SK-N-SH (cell line): ENCODE results near the gene GALNT1. TPM values are rescaled to one million over a fixed set of nuclear protein-coding genes. Genes with fewer than 3 reads are reported as not detected.

ENCODE experiments used
- CTCF ChIA-PET: fragments of 300-600, 350-600 bp; formaldehyde crosslinking; extraction: SDS; loops from one replicate; lab custom pipeline; 2021; lab: Yijun Ruan, JAX
- POLR2A ChIA-PET: fragments of 350-600 bp; sonication (Branson Sonifier 250); formaldehyde crosslinking; extraction: SDS; loops from one replicate; lab custom pipeline; 2020; ENCODE audit warnings: antibody characterized with exemption, inconsistent platforms; lab: Yijun Ruan, JAX
- DNase-seq: peaks from one replicate; pipeline ENCODE4 v3.0.0; 2012
- H2AFZ ChIP-seq: fragments of 200-600 bp; sonication (generic); 2 replicates; pipeline ENCODE4 v1.8.1; 2016; ENCODE audit warnings: antibody characterized with exemption, mild to moderate bottlenecking, low read depth
- H3F3A ChIP-seq: fragments of 200-600 bp; sonication (generic); replicated peaks from 2 replicates; pipeline ENCODE3; 2016; ENCODE audit warnings: antibody characterized with exemption, mild to moderate bottlenecking; ENCODE audit not compliant: insufficient read depth
- H3K27ac ChIP-seq, 2 experiments: fragments of 200-500 bp in 1 of 2; fragments of 200-600 bp in 1 of 2; sonication (Bioruptor generic) in 1 of 2; sonication (generic), shearing (Covaris generic) in 1 of 2; 2 replicates each; pipeline versions ENCODE4 v1.5.1 to v1.6.1; 2014 to 2016; ENCODE audit warnings: low read depth in 2 of 2, inconsistent platforms in 1 of 2, low read length in 1 of 2, mild to moderate bottlenecking in 1 of 2, mixed read lengths in 1 of 2
- H3K27me3 ChIP-seq: fragments of 200-600 bp; sonication (generic), shearing (Covaris generic); 2 replicates; pipeline ENCODE4 v1.6.1; 2016; ENCODE audit warnings: mixed run types; ENCODE audit not compliant: insufficient read depth
- H3K36me3 ChIP-seq, 2 experiments: fragments of 200-500 bp in 1 of 2; fragments of 200-600 bp in 1 of 2; sonication (Bioruptor generic) in 1 of 2; sonication (generic) in 1 of 2; replicated peaks in 1 of 2; 2 replicates each; pipeline versions ENCODE3 to v1.5.1; 2014 to 2016; ENCODE audit warnings: low read length in 1 of 2, mild to moderate bottlenecking in 1 of 2; ENCODE audit not compliant: insufficient read depth in 2 of 2, control insufficient read depth in 1 of 2
- H3K4me1 ChIP-seq, 2 experiments: fragments of 200-500 bp in 1 of 2; fragments of 200-600 bp in 1 of 2; sonication (Bioruptor generic) in 1 of 2; sonication (generic), shearing (Covaris generic) in 1 of 2; 2 replicates each; pipeline versions ENCODE4 v1.5.1 to v1.6.1; 2014 to 2016; ENCODE audit warnings: low read depth in 1 of 2, low read length in 1 of 2, mixed run types in 1 of 2; ENCODE audit not compliant: insufficient read depth in 2 of 2, control insufficient read depth in 1 of 2
- H3K4me2 ChIP-seq: fragments of 200-600 bp; sonication (generic), shearing (Covaris generic); 2 replicates; pipeline ENCODE4 v1.6.1; 2017; ENCODE audit warnings: mixed run types
- H3K4me3 ChIP-seq, 2 experiments: fragments of 200-500 bp in 1 of 2; fragments of 200-600 bp in 1 of 2; sonication (Bioruptor generic) in 1 of 2; sonication (generic), shearing (Covaris generic) in 1 of 2; 2 replicates each; pipeline versions ENCODE4 v1.5.1 to v1.8.1; 2014 to 2016; ENCODE audit warnings: low read depth in 2 of 2, inconsistent platforms in 1 of 2, low read length in 1 of 2, mild to moderate bottlenecking in 1 of 2, mixed read lengths in 1 of 2, moderate library complexity in 1 of 2
- H3K79me2 ChIP-seq: fragments of 200-600 bp; sonication (generic); 2 replicates; pipeline ENCODE4 v1.8.1; 2017; ENCODE audit warnings: mild to moderate bottlenecking; ENCODE audit not compliant: insufficient read depth
- H3K9ac ChIP-seq: fragments of 200-600 bp; sonication (generic); 2 replicates; pipeline ENCODE4 v1.6.1; 2017; ENCODE audit warnings: mixed run types
- H3K9me2 ChIP-seq: fragments of 200-600 bp; sonication (generic); 2 replicates; pipeline ENCODE4 v1.6.1; 2017; ENCODE audit warnings: mixed run types
- H3K9me3 ChIP-seq: fragments of 200-600 bp; sonication (generic); 2 replicates; pipeline ENCODE4 v1.6.1; 2017; ENCODE audit warnings: mixed run types, mild to moderate bottlenecking, moderate library complexity
- H4K20me1 ChIP-seq: fragments of 200-600 bp; sonication (generic); 2 replicates; pipeline ENCODE4 v1.6.1; 2017; ENCODE audit warnings: mild to moderate bottlenecking, mixed run types; ENCODE audit not compliant: insufficient read depth
- CHD2 ChIP-seq: fragments of 150-350 bp; IDR thresholded peaks from 2 replicates; pipeline ENCODE4 v1.6.1; 2018; ENCODE audit warnings: low read length; ENCODE audit not compliant: partially characterized antibody
- CTCF ChIP-seq: fragments of 200-600 bp; sonication (generic); IDR thresholded peaks from 2 replicates; pipeline ENCODE4 v1.6.1; 2017; ENCODE audit warnings: antibody characterized with exemption, mild to moderate bottlenecking, moderate library complexity
- EP300 ChIP-seq, 2 experiments: IDR thresholded peaks; 2 replicates each; pipeline versions ENCODE4 v1.4.0 to v1.6.1; 2012; ENCODE audit warnings: borderline replicate concordance in 1 of 2, low read depth in 1 of 2, low read length in 1 of 2
- FOXJ3 ChIP-seq: sonication (generic); formaldehyde crosslinking; IDR thresholded peaks from 2 replicates; pipeline ENCODE4 v1.5.1; 2020; ENCODE audit warnings: mild to moderate bottlenecking, missing genetic modification reagents
- GABPA ChIP-seq: IDR thresholded peaks from 2 replicates; pipeline ENCODE4 v1.4.0; 2012; ENCODE audit warnings: low read depth, mild to moderate bottlenecking
- GATA2 ChIP-seq: sonication (generic); formaldehyde crosslinking; IDR thresholded peaks from 2 replicates; pipeline ENCODE4 v1.5.0; 2020; ENCODE audit warnings: mild to moderate bottlenecking, missing genetic modification reagents
- MAX ChIP-seq: IDR thresholded peaks from 2 replicates; pipeline ENCODE4 v1.4.0; 2012; ENCODE audit warnings: low read depth
- MXI1 ChIP-seq: IDR thresholded peaks from 2 replicates; pipeline ENCODE4 v1.6.1; 2012; ENCODE audit warnings: mild to moderate bottlenecking, low read depth, low read length, improper control_type of control experiment
- NRF1 ChIP-seq: IDR thresholded peaks from 2 replicates; pipeline ENCODE4 v1.6.1; 2012; ENCODE audit warnings: low read depth, mild to moderate bottlenecking, low read length
- PBX3 ChIP-seq: IDR thresholded peaks from 2 replicates; pipeline ENCODE4; 2012
- POLR2AphosphoS5 ChIP-seq: IDR thresholded peaks from 2 replicates; pipeline ENCODE4 v1.6.1; 2012; ENCODE audit warnings: low read depth, low read length
- RCOR1 ChIP-seq: fragments of 150-350 bp; IDR thresholded peaks from 2 replicates; pipeline ENCODE4 v1.6.1; 2017; ENCODE audit warnings: antibody characterized with exemption, low read length
- REST ChIP-seq: IDR thresholded peaks from 2 replicates; pipeline ENCODE4 v1.6.1; 2012; ENCODE audit warnings: mild to moderate bottlenecking, low read depth, low read length, moderate library complexity
- RFX5 ChIP-seq: IDR thresholded peaks from 2 replicates; pipeline ENCODE4 v1.6.1; 2012; ENCODE audit warnings: mild to moderate bottlenecking, improper control_type of control experiment, low read length
- RXRA ChIP-seq: IDR thresholded peaks from 2 replicates; pipeline ENCODE4 v1.4.0; 2012; ENCODE audit warnings: low read depth, mild to moderate bottlenecking, borderline replicate concordance
- SMC3 ChIP-seq: IDR thresholded peaks from 2 replicates; pipeline ENCODE4 v1.6.1; 2012; ENCODE audit warnings: low read depth, low read length, improper control_type of control experiment
- TAF1 ChIP-seq: IDR thresholded peaks from 2 replicates; pipeline ENCODE4 v1.6.1; 2012; ENCODE audit warnings: low read depth, mild to moderate bottlenecking, low read length, moderate library complexity, borderline replicate concordance
- TCF12 ChIP-seq: IDR thresholded peaks from 2 replicates; pipeline ENCODE4 v1.4.0; 2012
- TEAD4 ChIP-seq: IDR thresholded peaks from 2 replicates; pipeline ENCODE4 v1.4.0; 2012; ENCODE audit warnings: mild to moderate bottlenecking, borderline replicate concordance; ENCODE audit not compliant: insufficient read depth
- USF2 ChIP-seq: fragments of 150-350 bp; IDR thresholded peaks from 2 replicates; pipeline ENCODE4 v1.6.1; 2017; ENCODE audit warnings: antibody characterized with exemption, low read length, low read depth, borderline replicate concordance
- WGBS: methylation state at CpG from one replicate; pipeline ENCODE4 v1.1.6; 2017; ENCODE audit warnings: low lambda C conversion rate; 5-methylcytosine and 5-hydroxymethylcytosine counted together
- polyA plus RNA-seq, 3 experiments: library from polyadenylated mRNA; depleted of rRNA; stranded (reverse); fragments of >200 nt; gene quantifications; 2 replicates each; pipeline ENCODE4 v1.2.3, GENCODE V29; 2012

Gene GALNT1
- polyA plus RNA-seq, 1 of the 3 experiments (the other 2 are of a cell fraction) = 15.7 TPM

GRCh38 chr18:35682281-35682867 lies 100.8 kb downstream of the GALNT1 start:
- H3K4me3 ChIP-seq = no peak overlapping the region
- no peak overlapping the region for H2AFZ ChIP-seq
- no peaks in the 10 kb centered on the region for H4K20me1 ChIP-seq
- H3K27me3 ChIP-seq = no peaks in the 10 kb centered on the region
- 100% methylated on average over 1 of the region's 1 CpG for WGBS
- H3K36me3 ChIP-seq = peaks cover 19 to 37% of the 10 kb centered on the region in 2 experiments
- no peaks in the 10 kb centered on the region for H3K9me2 ChIP-seq
- ChIA-PET POLR2A (no interaction called here), CTCF (interaction anchor here (1.0 kb wide), 1 partner anchor 9 kb away, joined by 3 read pairs; no protein-coding TSS in a partner anchor)
- no peak overlapping the region for H3K4me2 ChIP-seq
- no peaks in the 10 kb centered on the region for H3K4me1 ChIP-seq
- H3K79me2 ChIP-seq = no peaks in the 10 kb centered on the region
- TF ChIP-seq FOXJ3 (no peak), TEAD4 (no peak), REST (no peak), RCOR1 (no peak), MXI1 (no peak), CTCF (no peak), RXRA (no peak), PBX3 (no peak), SMC3 (no peak), EP300 (IDR thresholded peaks at IDR 0.05; ENCODE audit: borderline replicate concordance in 1 of 2, low read depth in 1 of 2, low read length in 1 of 2) (no peak), GATA2 (no peak), GABPA (no peak), TAF1 (no peak), MAX (no peak), TCF12 (no peak), RFX5 (no peak), USF2 (no peak), CHD2 (no peak), NRF1 (no peak), POLR2AphosphoS5 (no peak)
- no peak overlapping the region for H3K27ac ChIP-seq
- H3F3A ChIP-seq = no peaks in the 10 kb centered on the region
- DNase-seq = no peak
- H3K9me3 ChIP-seq = no peaks in the 10 kb centered on the region
- H3K9ac ChIP-seq = no peak overlapping the region
